Activated CD4-positive, CD25-positive, alpha-beta regulatory T cell treated with anti-CD3 and anti-CD28 coated beads, Interleukin-2, amount 50 U/mL, for 72 hours (primary cell): ENCODE results near the gene TAC1.
"Not testable (repeated sequence)": the region's sequence is repeated elsewhere in the genome, so short reads cannot be mapped to it uniquely, and the experiment has no call there.

Experiments
- DNase-seq: peaks from one replicate; pipeline ENCODE4 v3.0.0; 2021

The TAC1 gene, protein sequence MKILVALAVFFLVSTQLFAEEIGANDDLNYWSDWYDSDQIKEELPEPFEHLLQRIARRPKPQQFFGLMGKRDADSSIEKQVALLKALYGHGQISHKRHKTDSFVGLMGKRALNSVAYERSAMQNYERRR

DNA sequence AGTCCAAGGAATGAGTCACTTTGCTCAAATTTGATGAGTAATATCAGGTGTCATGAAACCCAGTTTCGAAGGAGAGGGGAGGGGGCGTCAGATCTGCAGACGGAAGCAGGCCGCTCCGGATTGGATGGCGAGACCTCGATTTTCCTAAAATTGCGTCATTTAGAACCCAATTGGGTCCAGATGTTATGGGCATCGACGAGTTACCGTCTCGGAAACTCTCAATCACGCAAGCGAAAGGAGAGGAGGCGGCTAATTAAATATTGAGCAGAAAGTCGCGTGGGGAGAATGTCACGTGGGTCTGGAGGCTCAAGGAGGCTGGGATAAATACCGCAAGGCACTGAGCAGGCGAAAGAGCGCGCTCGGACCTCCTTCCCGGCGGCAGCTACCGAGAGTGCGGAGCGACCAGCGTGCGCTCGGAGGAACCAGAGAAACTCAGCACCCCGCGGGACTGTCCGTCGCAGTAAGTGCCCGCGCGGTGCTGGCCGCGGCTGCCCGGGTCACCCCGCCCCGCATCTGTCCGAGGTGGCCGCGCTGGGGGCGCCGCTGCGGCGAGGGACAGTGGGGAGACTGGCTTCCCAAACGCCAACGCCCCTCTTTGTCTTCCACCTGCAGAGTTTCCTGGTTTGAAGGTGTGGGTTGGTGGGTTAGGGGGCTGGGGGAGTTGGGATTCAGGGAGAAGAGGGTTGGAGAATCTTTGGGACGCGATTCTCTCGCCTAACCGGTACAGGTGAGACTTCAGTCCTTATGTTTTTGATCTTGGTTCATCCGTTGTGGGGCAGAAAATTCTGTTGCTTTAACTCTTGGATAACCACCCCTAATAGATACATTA lies at the start of gene TAC1:
Gene TAC1, plus strand, starts transcription at position 351 of the 829 bp plus-strand sequence. CDS start 527 bp downstream, outside the sequence.
- DNase-seq = no peak

DNA sequence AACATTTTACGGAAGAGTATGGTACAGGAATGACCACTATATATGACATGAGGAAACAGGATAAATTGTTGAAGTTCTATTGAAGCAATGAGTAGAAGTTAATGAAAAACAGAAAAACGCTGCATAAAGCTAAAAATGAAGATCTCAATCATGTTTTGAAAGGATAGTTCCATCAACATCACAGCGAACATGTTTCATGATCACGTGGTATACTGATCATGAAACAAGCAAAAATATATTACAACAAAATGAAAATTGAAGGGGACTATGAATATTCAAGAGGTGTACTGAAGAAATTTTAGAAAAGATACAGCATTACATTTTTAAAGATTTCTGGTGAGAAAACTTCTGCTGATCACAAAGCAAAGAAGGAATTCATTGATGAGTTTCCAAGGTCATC lies 45.9 kb upstream of the TAC1 start:
- no peak for DNase-seq

DNA sequence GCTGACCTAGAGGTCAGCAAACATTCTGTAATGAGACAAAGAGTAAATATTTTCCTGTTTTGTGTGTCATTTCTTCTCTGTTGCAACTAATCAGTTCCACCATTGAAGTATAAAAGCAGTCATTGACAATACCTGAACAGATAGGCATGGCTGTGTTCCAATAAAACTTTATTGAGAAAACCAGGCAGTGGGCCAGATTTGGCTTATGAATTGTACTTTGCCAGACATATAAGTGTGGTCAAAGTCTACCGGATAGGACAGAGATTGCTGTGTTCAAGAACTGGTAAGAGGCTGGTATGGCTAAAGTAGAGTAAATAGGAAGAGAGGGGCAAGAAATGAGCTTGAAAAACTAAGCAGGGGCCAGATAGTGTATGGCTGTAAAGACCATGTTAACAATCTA lies 38.3 kb upstream of the TAC1 start:
- DNase-seq = no peak

DNA sequence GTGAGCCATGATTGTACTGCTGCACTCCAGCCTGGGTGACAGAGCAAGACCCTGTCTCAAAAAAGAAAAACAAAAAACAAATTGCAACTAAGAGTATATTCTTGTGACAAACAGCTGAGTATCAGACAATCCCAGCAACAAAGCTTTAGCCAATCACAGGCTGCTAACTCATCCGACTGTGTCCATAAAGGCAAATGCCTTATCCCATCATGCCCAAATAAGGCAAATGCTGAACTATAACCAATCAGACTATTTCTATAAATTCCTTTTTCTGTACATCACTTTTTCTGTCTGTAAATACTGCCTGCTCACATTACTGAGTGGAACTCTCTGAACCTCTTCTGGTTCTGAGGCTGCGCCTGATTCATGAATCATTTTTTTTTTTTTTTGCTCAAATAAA lies 37.5 kb upstream of the TAC1 start:
- no peak for DNase-seq

DNA sequence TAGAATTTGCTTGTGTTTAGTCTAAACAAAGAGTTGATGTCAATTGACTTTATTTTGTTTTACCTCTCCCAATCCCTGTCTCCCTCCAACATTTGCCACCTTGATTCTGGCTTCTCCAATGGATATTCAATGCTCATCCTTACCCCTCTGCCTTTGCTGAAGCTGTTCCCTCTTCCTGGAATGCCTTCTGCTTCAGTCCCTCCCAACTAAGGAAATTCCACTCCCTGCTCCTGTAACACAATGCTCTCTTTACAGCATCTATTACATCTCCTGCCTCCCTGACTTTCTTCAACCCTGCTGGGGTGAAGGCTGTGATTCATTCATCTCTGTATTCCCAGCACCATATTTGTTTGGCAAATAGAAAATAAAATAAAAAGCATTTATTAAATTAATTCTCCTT lies 34.5 kb upstream of the TAC1 start:
- DNase-seq = no peak

DNA sequence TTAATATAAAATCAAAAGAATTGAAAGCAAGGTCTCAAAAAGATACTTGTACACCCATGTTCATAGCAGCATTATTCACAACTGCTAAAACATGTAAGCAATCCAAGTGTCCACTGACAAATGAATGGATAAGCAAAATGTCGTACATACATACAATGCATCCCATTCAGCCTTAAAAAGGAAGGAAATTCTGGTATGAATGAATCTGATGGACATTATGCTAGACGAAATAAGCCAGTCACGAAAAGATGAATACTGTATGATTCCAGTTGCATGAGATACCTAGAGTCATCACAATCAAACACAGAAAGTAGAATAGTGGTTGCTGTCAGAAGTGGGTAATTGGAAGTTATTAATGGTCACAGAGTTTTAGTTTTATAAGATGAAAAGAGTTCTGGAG lies 9.5 kb upstream of the TAC1 start:
- no peak for DNase-seq

DNA sequence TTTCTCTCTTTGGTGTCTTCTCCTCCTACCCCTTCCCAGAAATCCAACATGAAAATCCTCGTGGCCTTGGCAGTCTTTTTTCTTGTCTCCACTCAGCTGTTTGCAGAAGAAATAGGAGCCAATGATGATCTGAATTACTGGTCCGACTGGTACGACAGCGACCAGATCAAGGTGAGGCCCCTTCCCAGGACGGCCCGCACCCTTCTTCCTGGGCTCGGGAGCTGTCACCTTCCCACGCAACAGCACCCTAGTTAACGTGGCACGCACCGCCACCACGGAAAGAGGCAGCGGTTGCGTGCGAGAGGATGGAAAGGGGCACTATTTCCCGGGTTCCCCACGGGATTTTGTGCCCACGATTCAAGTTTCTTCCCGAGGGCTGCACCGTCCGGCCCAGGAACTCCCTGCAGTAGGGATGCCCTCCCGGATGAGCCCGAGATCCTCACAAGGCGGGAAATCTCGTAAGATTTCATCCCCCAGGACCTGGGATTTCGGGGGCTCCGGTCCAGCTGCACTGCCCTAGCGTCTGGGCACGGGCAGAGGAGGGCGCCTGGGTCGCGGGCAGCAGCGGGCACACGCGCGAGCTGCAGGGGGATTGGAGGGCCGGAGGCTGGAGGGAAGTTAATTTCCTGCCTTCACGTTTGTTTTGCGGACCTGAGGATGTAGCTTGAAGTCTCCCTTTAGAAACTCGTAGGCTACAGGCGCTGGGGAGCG lies 834 bp downstream of the TAC1 start:
- no peak for DNase-seq

DNA sequence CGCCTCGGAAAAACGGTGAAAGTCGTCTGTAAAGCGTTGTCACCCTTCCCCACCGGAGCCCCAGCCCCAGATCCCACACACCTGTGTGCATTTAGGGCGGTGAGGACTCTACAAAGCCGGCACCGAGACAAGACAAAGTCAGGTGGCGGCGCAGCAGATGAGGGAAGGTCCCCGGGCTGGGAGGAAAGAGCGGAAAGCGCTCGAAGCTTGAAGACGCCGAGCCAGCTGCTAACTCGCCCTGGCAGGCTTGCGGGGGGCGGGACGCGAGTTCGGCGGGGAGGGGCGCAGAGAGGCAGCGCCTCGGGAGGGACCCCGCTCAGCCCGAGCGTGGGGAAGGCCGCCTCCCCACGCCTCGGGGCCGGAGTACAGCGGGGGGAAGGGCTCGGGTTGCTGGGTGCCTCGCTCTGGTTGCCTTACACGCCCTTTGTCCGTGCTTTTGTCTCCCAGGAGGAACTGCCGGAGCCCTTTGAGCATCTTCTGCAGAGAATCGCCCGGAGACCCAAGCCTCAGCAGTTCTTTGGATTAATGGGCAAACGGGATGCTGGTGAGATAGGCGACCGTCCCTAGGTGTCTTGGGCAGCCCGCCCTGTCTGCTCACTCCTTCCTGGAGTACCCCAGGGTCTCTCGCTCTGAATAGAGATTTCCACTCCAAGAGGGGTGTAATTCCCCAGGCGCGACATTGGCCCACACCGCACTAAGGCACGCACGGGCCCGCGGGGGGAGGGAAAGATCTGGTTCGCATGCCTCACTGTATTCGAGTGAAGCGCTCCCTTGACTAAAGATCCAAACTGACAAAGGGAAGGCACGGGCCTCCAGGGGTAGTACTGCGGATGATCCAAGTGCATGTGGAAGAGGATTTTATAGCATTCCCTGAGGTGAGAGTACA lies 1.6 kb downstream of the TAC1 start:
- DNase-seq = no peak

DNA sequence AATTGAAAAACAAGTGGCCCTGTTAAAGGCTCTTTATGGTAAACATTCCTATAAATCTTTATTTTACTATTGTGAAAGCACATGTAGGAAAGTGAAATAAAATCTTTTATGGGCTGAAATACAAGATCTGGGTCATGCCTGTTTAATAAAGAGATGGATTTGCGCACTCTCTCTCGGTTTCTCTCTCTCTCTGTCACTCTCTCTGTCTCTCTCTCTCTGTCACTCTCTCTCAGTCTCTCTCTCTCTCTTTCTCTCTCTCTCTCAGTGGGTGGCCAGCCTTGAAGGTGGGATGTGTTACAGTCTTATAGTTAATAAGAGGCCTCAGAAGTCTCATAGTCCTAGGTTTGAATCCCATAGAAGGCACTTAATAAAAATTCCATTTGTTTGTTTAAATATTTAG lies 2.4 kb downstream of the TAC1 start:
- DNase-seq = no peak

DNA sequence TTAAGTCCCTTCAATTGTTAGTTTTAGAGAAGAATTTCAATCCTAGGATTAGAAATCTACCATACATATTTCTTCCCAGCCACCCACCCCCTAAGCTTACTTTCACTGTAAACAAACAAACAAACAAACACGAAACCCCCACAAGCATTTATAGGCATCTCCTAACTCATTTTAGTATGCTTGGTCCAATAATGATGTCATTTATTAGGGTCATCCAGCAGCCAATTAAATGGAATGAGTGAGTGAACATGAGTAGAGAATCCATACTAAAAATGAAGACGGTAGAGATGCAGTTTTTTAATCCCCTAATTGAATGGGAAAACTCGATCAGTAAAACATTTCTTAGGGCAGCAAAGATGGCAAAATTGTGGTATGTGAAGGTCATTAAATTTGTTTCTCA lies 3.2 kb downstream of the TAC1 start:
- no peak for DNase-seq

DNA sequence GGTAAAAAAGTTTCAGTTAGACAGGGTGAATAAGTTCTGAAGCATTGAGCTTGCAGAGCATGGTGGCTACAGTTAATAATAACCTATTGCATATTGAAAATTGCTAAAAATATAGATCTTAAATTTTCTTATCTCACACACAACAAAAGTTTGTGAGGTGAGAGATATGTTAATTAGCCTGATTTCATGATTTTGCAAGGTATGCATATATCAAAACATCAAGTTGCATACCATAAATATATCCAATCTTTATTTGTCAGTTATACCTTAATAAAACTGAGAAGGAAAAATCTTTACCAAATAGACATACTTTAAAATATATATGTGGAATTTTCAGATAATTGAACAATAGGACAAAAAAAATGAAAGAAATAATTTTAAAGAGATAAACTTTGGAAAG lies 16.6 kb downstream of the TAC1 start:
- no peak for DNase-seq

DNA sequence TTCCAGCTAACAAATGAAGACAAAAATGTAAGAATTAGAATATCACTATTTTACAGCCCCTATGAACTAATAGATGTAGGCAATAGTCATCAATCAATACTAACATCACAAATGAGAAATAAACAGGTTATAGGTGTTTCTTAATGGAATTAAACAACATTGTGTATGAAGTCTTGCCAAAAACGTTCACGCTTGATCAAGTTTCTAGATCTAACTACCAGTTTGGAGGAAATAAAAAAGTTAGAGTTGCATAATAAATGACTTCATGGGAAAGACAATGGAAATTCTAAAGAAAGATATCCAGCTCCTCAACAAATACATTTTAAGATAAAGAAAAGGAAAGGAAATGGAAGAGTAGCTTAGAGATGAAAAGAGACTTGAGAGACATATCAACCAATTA lies 19.7 kb downstream of the TAC1 start:
- DNase-seq = no peak

DNA sequence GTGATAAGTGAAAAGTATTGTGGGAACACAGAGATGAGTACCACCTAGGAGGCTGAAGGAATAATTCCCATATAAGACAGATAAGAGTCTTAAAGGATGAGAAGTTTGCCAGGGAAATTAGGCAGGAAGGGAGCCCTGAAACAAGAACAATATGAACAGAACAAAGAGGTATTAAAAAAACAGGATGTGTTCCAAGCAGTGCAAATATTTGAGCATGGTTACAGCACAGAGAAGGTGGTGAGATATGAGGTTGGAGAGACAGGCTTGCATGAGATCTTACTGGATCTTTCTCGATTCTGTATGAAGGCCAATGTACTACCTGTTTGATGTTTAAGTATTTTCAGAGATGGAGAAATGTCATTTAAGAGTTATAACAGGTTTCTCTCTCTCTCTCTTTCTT lies 20.3 kb downstream of the TAC1 start:
- no peak for DNase-seq

DNA sequence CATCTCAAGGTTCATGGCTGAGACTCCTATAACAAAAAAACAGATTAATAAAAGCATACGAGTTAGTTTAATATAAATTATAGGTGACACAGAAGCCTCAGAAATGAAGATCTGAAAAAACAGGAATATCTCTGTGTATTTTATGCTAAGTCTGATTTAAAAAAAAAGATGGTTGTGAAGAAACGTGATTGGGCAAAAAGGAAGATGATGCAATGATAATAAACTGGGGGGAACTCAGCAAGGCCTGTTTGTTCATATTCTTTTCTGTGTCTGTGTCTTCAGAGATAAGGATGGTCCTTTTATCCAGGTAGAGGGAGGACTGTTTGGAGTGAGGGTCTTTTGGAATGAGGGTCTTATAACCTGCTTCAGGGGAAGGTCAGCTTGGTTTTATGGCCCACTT lies 25.9 kb downstream of the TAC1 start:
- no peak for DNase-seq

DNA sequence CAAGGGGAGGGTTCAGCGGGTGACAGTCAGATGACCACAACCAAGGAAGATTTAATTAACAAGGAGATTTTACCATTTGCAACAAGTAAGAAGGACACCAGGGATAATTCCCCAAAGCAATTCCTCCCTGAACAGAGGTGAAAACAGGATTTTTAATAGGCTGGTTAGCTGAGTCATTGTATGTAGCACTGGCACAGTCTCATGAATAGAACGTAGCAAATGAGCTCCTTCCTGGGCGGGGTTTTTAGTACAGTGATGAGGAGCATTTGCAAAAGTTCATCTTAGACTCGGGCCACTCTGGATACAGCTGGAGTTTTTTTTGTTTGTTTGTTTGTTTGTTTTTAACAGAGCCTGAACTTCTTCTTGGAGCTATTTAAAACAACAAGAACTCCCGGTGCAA lies 39.0 kb downstream of the TAC1 start:
- DNase-seq = no peak

DNA sequence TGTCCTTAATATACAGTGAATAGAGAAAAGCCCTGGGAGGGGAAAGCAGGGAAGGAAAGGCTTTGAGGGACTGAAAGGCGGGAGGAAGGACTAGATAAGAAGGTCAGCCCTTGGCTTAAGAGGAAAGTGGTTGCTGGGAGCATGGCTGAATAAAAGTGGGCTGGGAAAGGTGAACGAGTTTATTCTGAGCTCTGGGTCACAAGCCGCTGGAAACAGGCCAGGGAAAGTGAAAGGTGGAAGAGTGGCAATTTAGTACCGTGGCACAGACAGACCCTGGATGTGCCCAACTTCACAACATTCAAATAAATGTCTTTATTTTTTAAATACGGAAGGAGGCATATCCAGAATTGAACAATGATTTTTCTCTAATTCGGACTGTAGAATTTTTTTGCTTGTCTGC lies 39.7 kb downstream of the TAC1 start:
- DNase-seq = no peak

DNA sequence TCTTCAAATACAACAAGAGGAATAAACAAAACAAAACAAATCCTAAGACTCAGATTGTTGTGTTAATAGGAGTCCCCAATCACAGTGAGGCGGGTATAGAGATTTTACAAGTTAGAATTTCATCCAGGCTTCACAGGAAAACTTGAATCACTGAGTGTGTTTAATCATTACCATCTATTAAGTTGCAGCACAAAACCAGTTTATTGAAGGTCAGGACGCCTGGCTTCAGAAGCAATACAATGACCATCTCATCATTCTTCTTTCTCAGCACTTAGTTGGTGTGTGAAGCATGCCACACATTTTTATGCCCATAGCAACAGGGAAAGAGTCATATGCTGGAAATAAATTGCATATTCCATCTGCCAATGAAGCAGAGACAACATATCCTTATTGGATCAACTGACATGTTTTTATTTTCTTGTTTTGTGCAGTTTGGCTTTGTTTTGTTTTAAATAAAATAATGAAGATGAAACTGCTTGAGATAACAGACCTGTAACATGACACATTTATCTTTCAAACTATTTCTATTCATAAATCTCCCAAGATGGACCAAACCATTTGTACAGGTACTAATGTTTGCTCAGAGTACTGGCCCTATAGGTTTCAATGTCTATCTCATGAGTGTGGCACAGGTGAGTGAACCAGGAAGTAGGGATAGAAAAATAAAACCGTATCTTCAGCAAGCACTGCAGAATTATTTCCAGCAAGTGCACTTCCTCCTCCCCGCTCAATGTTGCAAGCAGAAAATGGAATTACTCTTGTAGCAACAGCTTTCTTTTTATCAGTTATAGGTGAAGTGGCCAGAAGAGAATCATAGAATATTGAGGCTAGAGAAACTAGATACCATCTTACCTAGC lies 40.4 kb downstream of the TAC1 start:
- no peak for DNase-seq

DNA sequence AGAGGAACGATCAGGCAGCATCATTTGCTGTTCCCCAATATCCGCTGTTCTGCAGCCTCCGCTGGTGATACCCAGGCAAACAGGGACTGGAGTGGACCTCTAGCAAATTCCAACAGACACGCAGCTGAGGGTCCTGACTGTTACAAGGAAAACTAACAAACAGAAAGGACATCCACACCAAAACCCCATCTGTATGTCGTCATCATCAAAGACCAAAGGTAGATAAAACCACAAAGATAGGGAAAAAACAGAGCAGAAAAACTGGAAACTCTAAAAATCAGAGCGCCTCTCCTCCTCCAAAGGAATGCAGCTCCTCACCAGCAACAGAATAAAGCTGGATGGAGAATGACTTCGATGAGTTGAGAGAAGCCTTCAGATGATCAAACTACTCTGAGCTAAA lies 54.5 kb downstream of the TAC1 start:
- not testable (repeated sequence) for DNase-seq
